Mesenchymal stem cell (in vitro differentiated cells and primary cell): ENCODE measurements around the gene PGR.

Experiments used
- DNase-seq: peaks from one replicate; pipeline ENCODE4 v3.0.0-alpha.2; 2013
- H2AFZ ChIP-seq: one replicate; pipeline ENCODE4 v1.6.1; 2013; ENCODE audit warnings: low read depth, mild to moderate bottlenecking, control low read depth, inconsistent platforms, low read length, moderate library complexity
- H2AK5ac ChIP-seq: 2 replicates; pipeline ENCODE4 v1.6.1; 2013; ENCODE audit warnings: low read length, moderate library complexity, mild to moderate bottlenecking, inconsistent platforms; ENCODE audit not compliant: severe bottlenecking
- H2BK120ac ChIP-seq: one replicate; pipeline ENCODE4 v1.6.1; 2013; ENCODE audit warnings: low read depth, mild to moderate bottlenecking, inconsistent platforms, low read length, moderate library complexity
- H2BK12ac ChIP-seq, 2 experiments: one replicate each; pipeline ENCODE4 v1.6.1; 2013; ENCODE audit warnings: inconsistent platforms in 2 of 2, low read length in 2 of 2, mild to moderate bottlenecking in 2 of 2, moderate library complexity in 2 of 2, control low read depth in 1 of 2
- H2BK15ac ChIP-seq: one replicate; pipeline ENCODE4 v1.6.1; 2013; ENCODE audit warnings: mild to moderate bottlenecking, low read depth, inconsistent platforms; ENCODE audit not compliant: poor library complexity, severe bottlenecking
- H2BK5ac ChIP-seq: 2 replicates; pipeline ENCODE4 v1.6.1; 2013; ENCODE audit warnings: low read depth, mild to moderate bottlenecking, low read length, control low read depth, inconsistent platforms; ENCODE audit not compliant: poor library complexity, severe bottlenecking
- H3K14ac ChIP-seq, 2 experiments: one replicate each; pipeline ENCODE4 v1.6.1; 2013; ENCODE audit warnings: inconsistent platforms in 2 of 2, low read length in 2 of 2, control low read depth in 1 of 2, mild to moderate bottlenecking in 1 of 2, moderate library complexity in 1 of 2
- H3K18ac ChIP-seq, 2 experiments: one replicate each; pipeline ENCODE4 v1.6.1; 2013; ENCODE audit warnings: inconsistent platforms in 2 of 2, low read length in 2 of 2, control low read depth in 1 of 2, low read depth in 1 of 2, mild to moderate bottlenecking in 1 of 2
- H3K23ac ChIP-seq, 2 experiments: one replicate each; pipeline ENCODE4 v1.6.1; 2013; ENCODE audit warnings: inconsistent platforms in 2 of 2, low read length in 2 of 2, mild to moderate bottlenecking in 2 of 2, moderate library complexity in 2 of 2, control low read depth in 1 of 2
- H3K27ac ChIP-seq: 2 replicates; pipeline ENCODE4 v1.5.1; 2013; ENCODE audit warnings: mild to moderate bottlenecking, moderate library complexity, low read length, control low read depth, inconsistent platforms; ENCODE audit not compliant: poor library complexity, severe bottlenecking
- H3K27me3 ChIP-seq, 2 experiments: 2 replicates each; pipeline versions ENCODE4 v1.6.1 to v1.7.0; 2013; ENCODE audit warnings: low read length in 2 of 2, mild to moderate bottlenecking in 2 of 2, moderate library complexity in 2 of 2, control low read depth in 1 of 2, inconsistent platforms in 1 of 2; ENCODE audit not compliant: control insufficient read depth in 1 of 2, insufficient read depth in 1 of 2
- H3K36me3 ChIP-seq, 2 experiments: 2 replicates each; pipeline versions ENCODE4 v1.6.1 to v1.7.0; 2013; ENCODE audit warnings: low read length in 2 of 2, control low read depth in 1 of 2, inconsistent platforms in 1 of 2, low read depth in 1 of 2, mild to moderate bottlenecking in 1 of 2; ENCODE audit not compliant: insufficient read depth in 2 of 2, control insufficient read depth in 1 of 2
- H3K4ac ChIP-seq, 2 experiments: one replicate each; pipeline ENCODE4 v1.6.1; 2013; ENCODE audit warnings: inconsistent platforms in 2 of 2, low read length in 2 of 2, mild to moderate bottlenecking in 2 of 2, moderate library complexity in 2 of 2, control low read depth in 1 of 2, low read depth in 1 of 2
- H3K4me1 ChIP-seq: 2 replicates; pipeline ENCODE4 v1.6.1; 2013; ENCODE audit warnings: low read depth, low read length, control low read depth; ENCODE audit not compliant: control insufficient read depth, insufficient read depth
- H3K4me2 ChIP-seq: 2 replicates; pipeline ENCODE4 v1.6.1; 2013; ENCODE audit warnings: low read length, mild to moderate bottlenecking, inconsistent platforms; ENCODE audit not compliant: poor library complexity, severe bottlenecking
- H3K4me3 ChIP-seq, 2 experiments: 2 replicates each; pipeline versions ENCODE4 v1.5.1 to v1.7.0; 2013; ENCODE audit warnings: low read length in 2 of 2, mild to moderate bottlenecking in 2 of 2, control low read depth in 1 of 2, low read depth in 1 of 2; ENCODE audit not compliant: insufficient read depth in 1 of 2
- H3K79me1 ChIP-seq: replicated peaks from 2 replicates; pipeline ENCODE4 v1.6.1; 2013; ENCODE audit warnings: mild to moderate bottlenecking, control low read depth, low read length, inconsistent platforms; ENCODE audit not compliant: poor library complexity, severe bottlenecking
- H3K9ac ChIP-seq: 2 replicates; pipeline ENCODE4 v1.7.0; 2013; ENCODE audit warnings: mild to moderate bottlenecking, low read length, moderate library complexity
- H3K9me3 ChIP-seq: 2 replicates; pipeline ENCODE4 v1.7.0; 2013; ENCODE audit warnings: mild to moderate bottlenecking, low read length; ENCODE audit not compliant: control insufficient read depth
- H4K8ac ChIP-seq: one replicate; pipeline ENCODE4 v1.6.1; 2013; ENCODE audit warnings: inconsistent platforms, mild to moderate bottlenecking, low read length, moderate library complexity
- H4K91ac ChIP-seq: one replicate; pipeline ENCODE4 v1.6.1; 2013; ENCODE audit warnings: mild to moderate bottlenecking, low read length, inconsistent platforms
- WGBS: methylation state at CpG from one replicate; pipeline ENCODE4 v1.1.7; 2013; ENCODE audit warnings: mixed read lengths; 5-methylcytosine and 5-hydroxymethylcytosine counted together

The PGR gene

DNA sequence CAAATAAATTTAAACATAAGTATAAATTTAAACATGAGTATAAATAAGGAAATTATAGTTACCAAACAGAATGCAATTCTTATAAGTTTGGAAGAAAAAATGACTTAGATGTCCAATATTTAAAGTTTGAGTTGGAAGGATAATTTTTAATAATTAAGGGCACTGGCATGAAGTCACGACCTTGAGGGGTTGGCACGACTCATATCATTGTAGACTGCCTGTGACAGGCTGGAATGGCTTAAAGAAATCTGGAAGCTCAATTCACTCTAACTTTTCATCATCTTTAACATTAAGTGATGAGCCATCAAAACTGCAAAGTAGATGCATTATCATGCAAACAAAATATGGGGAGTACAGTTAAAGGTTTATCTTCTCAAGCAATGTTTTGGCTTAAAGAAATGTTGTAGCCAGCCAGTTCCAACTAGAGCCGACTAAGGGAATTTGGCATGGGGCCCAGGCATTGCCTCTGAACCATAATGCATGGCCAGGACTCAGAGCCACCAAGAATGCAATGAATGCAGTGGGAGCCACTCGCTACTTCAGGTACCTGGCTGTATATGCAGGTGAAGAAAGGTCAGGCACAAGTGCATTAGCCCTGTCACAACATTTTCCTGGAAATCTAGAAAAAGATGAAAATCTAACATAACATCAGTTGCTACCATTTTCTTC, 33.4 kb downstream of the PGR start:
- Histone ChIP-seq H3K4me2 (no peak overlapping the region), H2BK5ac (no peak overlapping the region), H3K27ac (no peak overlapping the region), H3K23ac (no peak overlapping the region), H3K18ac (no peak overlapping the region), H2BK120ac (no peak overlapping the region), H3K4ac (no peak overlapping the region), H2AFZ (no peak overlapping the region), H3K36me3 (no peaks in the 10 kb centered on the region), H3K79me1 (no peaks in the 10 kb centered on the region), H3K27me3 (no peaks in the 10 kb centered on the region), H3K9ac (no peak overlapping the region), H2AK5ac (no peak overlapping the region), H3K4me1 (no peaks in the 10 kb centered on the region), H4K8ac (no peak overlapping the region), H3K14ac (no peak overlapping the region), H3K4me3 (no peak overlapping the region), H3K9me3 (no peaks in the 10 kb centered on the region), H2BK15ac (no peak overlapping the region), H4K91ac (no peak overlapping the region), H2BK12ac (no peak overlapping the region)
- DNase-seq = no peak
- WGBS = 62% methylated on average over 4 of the region's 4 CpGs

DNA sequence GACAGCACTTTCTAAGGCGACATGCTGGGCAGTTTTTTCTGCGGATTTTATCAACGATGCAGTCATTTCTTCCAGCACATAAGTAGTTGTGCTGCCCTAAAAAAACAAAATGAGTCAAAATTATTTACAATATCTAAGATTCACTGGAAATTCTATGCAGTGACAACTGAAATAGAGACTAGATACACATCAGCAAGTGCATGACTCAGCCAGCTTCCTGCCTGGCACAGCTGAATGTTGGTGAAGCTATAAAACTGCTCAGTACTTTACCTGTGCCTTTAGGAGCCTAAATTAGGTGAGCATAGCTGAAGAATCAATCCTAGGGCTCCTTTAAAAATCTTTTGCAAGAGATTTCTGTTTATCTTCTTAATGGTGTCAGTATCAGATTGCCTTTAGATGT, 37.8 kb downstream of the PGR start:
- H4K8ac ChIP-seq = no peak overlapping the region
- H2BK15ac ChIP-seq = no peak overlapping the region
- H2AFZ ChIP-seq = no peak overlapping the region
- H2BK120ac ChIP-seq = no peak overlapping the region
- no peak overlapping the region for H3K14ac ChIP-seq
- no peak overlapping the region for H3K4me3 ChIP-seq
- no peak overlapping the region for H2BK12ac ChIP-seq
- no peak overlapping the region for H3K18ac ChIP-seq
- no peak overlapping the region for H3K27ac ChIP-seq
- no peaks in the 10 kb centered on the region for H3K36me3 ChIP-seq
- no peak for DNase-seq
- H3K23ac ChIP-seq = no peak overlapping the region
- no peak overlapping the region for H3K4ac ChIP-seq
- H3K4me1 ChIP-seq = no peaks in the 10 kb centered on the region
- no peak overlapping the region for H3K9ac ChIP-seq
- no peaks in the 10 kb centered on the region for H3K27me3 ChIP-seq
- H3K4me2 ChIP-seq = no peak overlapping the region
- WGBS = 100% methylated on average over 1 of the region's 3 CpGs
- no peaks in the 10 kb centered on the region for H3K79me1 ChIP-seq
- no peaks in the 10 kb centered on the region for H3K9me3 ChIP-seq
- no peak overlapping the region for H2BK5ac ChIP-seq
- no peak overlapping the region for H2AK5ac ChIP-seq
- H4K91ac ChIP-seq = no peak overlapping the region

DNA sequence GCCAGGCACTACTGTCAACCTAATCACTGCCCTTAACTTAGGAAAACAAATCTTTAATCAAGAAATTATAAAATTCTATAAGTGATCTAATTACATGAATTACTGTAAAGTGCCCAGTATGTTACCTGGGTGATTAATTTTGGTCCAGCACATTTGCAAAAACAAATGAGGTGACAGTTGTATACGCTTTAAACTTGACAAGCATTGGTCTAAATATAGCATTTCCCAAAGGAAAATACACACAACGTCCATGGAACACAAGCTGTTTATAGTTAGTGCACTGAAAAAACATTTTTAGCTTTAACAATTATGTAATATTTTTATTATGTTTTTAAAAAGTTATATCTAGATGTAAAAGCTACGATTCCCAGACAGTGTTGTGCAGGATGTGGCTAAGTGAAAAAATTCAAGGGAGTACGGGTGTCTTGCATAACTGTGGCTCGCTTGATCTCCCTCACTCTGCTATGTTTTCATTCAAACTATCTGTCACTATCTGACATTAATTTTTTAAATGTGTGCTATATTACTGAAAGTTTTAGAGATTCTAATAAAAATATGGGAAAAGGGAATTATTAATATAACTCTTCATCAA, 38.8 kb downstream of the PGR start:
- Histone ChIP-seq H3K4ac (no peak overlapping the region), H3K36me3 (no peaks in the 10 kb centered on the region), H2BK12ac (no peak overlapping the region), H4K8ac (no peak overlapping the region), H3K4me1 (no peaks in the 10 kb centered on the region), H3K4me2 (no peak overlapping the region), H4K91ac (no peak overlapping the region), H3K9ac (no peak overlapping the region), H3K23ac (no peak overlapping the region), H3K9me3 (no peaks in the 10 kb centered on the region), H2BK120ac (no peak overlapping the region), H3K27me3 (no peaks in the 10 kb centered on the region), H3K79me1 (no peaks in the 10 kb centered on the region), H2AFZ (no peak overlapping the region), H2BK15ac (no peak overlapping the region), H3K18ac (no peak overlapping the region), H3K4me3 (no peak overlapping the region), H2AK5ac (no peak overlapping the region), H3K27ac (no peak overlapping the region), H3K14ac (no peak overlapping the region), H2BK5ac (no peak overlapping the region)
- no peak for DNase-seq
- no CpG with 5 or more reads among the region's 5 CpGs for WGBS

DNA sequence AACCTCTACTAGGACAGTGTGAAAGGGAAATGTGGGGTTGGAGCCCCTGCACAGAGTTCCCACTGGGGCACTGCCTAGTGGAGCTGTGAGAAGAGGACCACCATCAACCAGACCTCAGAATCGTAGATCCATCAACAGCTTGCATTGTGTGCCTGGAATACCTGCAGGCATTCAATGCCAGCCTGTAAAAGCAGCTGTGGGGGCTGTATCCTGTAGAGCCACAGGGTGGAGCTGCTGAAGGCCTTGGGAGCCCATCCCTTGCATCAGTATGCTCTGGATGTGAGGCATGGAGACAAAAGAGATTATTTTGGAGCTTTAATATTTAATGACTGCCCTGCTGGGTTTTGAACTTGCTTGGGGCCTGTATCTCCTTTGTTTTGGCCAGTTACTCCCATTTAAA, 46.3 kb downstream of the PGR start:
- no peak overlapping the region for H2BK120ac ChIP-seq
- H3K18ac ChIP-seq = no peak overlapping the region
- H3K36me3 ChIP-seq = no peaks in the 10 kb centered on the region
- H4K8ac ChIP-seq = no peak overlapping the region
- 52% methylated on average over 1 of the region's 1 CpG for WGBS
- no peaks in the 10 kb centered on the region for H3K79me1 ChIP-seq
- no peak overlapping the region for H2BK5ac ChIP-seq
- H3K14ac ChIP-seq = no peak overlapping the region
- no peaks in the 10 kb centered on the region for H3K4me1 ChIP-seq
- H2BK12ac ChIP-seq = no peak overlapping the region
- no peak overlapping the region for H3K27ac ChIP-seq
- no peak overlapping the region for H3K9ac ChIP-seq
- no peaks in the 10 kb centered on the region for H3K27me3 ChIP-seq
- H3K4ac ChIP-seq = no peak overlapping the region
- H3K4me3 ChIP-seq = no peak overlapping the region
- H2AFZ ChIP-seq = no peak overlapping the region
- H4K91ac ChIP-seq = no peak overlapping the region
- DNase-seq = no peak
- no peak overlapping the region for H3K23ac ChIP-seq
- no peak overlapping the region for H3K4me2 ChIP-seq
- H2BK15ac ChIP-seq = no peak overlapping the region
- H3K9me3 ChIP-seq = peaks cover 11% of the 10 kb centered on the region
- H2AK5ac ChIP-seq = no peak overlapping the region
